PFSK-1 (cell line): ENCODE results near the gene LYRM9.

Experiments
- FOXP2 ChIP-seq: optimal IDR thresholded peaks from 2 replicates; pipeline ENCODE3; 2011; ENCODE audit warnings: borderline replicate concordance, control low read depth, inconsistent platforms; ENCODE audit not compliant: insufficient read depth; ENCODE audit errors: extremely low read length, extremely low read depth
- POLR2AphosphoS5 ChIP-seq: IDR thresholded peaks from 2 replicates; pipeline ENCODE4 v1.6.1; 2012; ENCODE audit warnings: low read depth, mild to moderate bottlenecking, control low read depth, low read length, moderate library complexity
- REST ChIP-seq, 2 experiments: IDR thresholded peaks; 2 replicates each; pipeline versions ENCODE4 v1.6.1 to v1.8.0; 2011 to 2012; ENCODE audit warnings: low read depth in 2 of 2, low read length in 2 of 2, control low read depth in 1 of 2, inconsistent platforms in 1 of 2, mild to moderate bottlenecking in 1 of 2, moderate library complexity in 1 of 2; ENCODE audit not compliant: insufficient read depth in 1 of 2
- SIN3A ChIP-seq: IDR thresholded peaks from 2 replicates; pipeline ENCODE4 v1.6.1; 2012; ENCODE audit warnings: mild to moderate bottlenecking, low read length, moderate library complexity, borderline replicate concordance; ENCODE audit not compliant: insufficient read depth
- TAF1 ChIP-seq: IDR thresholded peaks from 2 replicates; pipeline ENCODE4 v1.6.1; 2012; ENCODE audit warnings: low read length, control low read depth, borderline replicate concordance; ENCODE audit not compliant: insufficient read depth

Gene LYRM9

GRCh38 chr17:27938241-27938640, 45.1 kb upstream of the LYRM9 start:
- no peak for TF ChIP-seq REST (IDR thresholded peaks at IDR 0.05; ENCODE audit: insufficient read depth in 1 of 2, low read depth in 2 of 2, low read length in 2 of 2)
- no peak for TF ChIP-seq FOXP2
- no peak for TF ChIP-seq TAF1
- no peak for TF ChIP-seq POLR2AphosphoS5
- no peak for TF ChIP-seq SIN3A

GRCh38 chr17:27937025-27937546, 43.9 kb upstream of the LYRM9 start:
- TF ChIP-seq TAF1 (no peak), REST (IDR thresholded peaks at IDR 0.05; ENCODE audit: insufficient read depth in 1 of 2, low read depth in 2 of 2, low read length in 2 of 2) (no peak), POLR2AphosphoS5 (no peak), FOXP2 (no peak), SIN3A (no peak)

- TF ChIP-seq FOXP2 (no peak), POLR2AphosphoS5 (no peak), SIN3A (no peak), TAF1 (no peak), REST (IDR thresholded peaks at IDR 0.05; ENCODE audit: insufficient read depth in 1 of 2, low read depth in 2 of 2, low read length in 2 of 2) (no peak)
Observed at GRCh38 chr17:27930000-27930399, 36.8 kb upstream of the LYRM9 start.

- TF ChIP-seq POLR2AphosphoS5: no peak
- no peak for TF ChIP-seq SIN3A
- TF ChIP-seq TAF1: no peak
- no peak for TF ChIP-seq FOXP2
- no peak for TF ChIP-seq REST (IDR thresholded peaks at IDR 0.05; ENCODE audit: insufficient read depth in 1 of 2, low read depth in 2 of 2, low read length in 2 of 2)
Observed at GRCh38 chr17:27928587-27928986, 35.4 kb upstream of the LYRM9 start.

GRCh38 chr17:27927781-27928180, 34.6 kb upstream of the LYRM9 start:
- TF ChIP-seq TAF1: no peak
- TF ChIP-seq SIN3A: no peak
- TF ChIP-seq FOXP2: no peak
- TF ChIP-seq REST (IDR thresholded peaks at IDR 0.05; ENCODE audit: insufficient read depth in 1 of 2, low read depth in 2 of 2, low read length in 2 of 2): no peak
- no peak for TF ChIP-seq POLR2AphosphoS5
